ENCODE results near the gene FMN1. TPM values are rescaled to one million over a fixed set of nuclear protein-coding genes. Genes with fewer than 3 reads are reported as not detected.

FMN1 gene
- total RNA-seq, 1 experiment from 2014 or later: 4.5 TPM

GRCh38 chr15:32722136-32722535, 472.4 kb downstream of the FMN1 start (continued):
- no peak for TF ChIP-seq E2F4 (CRISPR knock-in tag; IDR thresholded peaks at IDR 0.05; ENCODE audit: borderline replicate concordance, low read depth)
- no peak for TF ChIP-seq NFYB (CRISPR knock-in tag; conservative IDR thresholded peaks at IDR 0.05; ENCODE audit: low read depth)
- no peak for TF ChIP-seq ZNF423 (CRISPR knock-in tag; IDR thresholded peaks at IDR 0.05)
- TF ChIP-seq ZBTB21 (CRISPR knock-in tag; IDR thresholded peaks at IDR 0.05; ENCODE audit: borderline replicate concordance): no peak
- no peak for TF ChIP-seq ZNF425 (CRISPR knock-in tag; conservative IDR thresholded peaks at IDR 0.05)
- TF ChIP-seq CREM (CRISPR knock-in tag; IDR thresholded peaks at IDR 0.05): no peak
- TF ChIP-seq PRDM15 (CRISPR knock-in tag; IDR thresholded peaks at IDR 0.05): no peak

- Mint-ChIP-seq H3K27ac (no peak overlapping the region), H3K36me3 (no peaks in the 10 kb centered on the region), H3K27me3 (ENCODE audit: low read depth) (peaks cover 77% of the 10 kb centered on the region), H3K4me3 (no peak overlapping the region), H3K9me3 (peaks cover 7% of the 10 kb centered on the region), H3K4me1 (peaks cover 19% of the 10 kb centered on the region)
- ChIA-PET CTCF (interaction anchor here (1.2 kb wide), 1 partner anchor 71 kb away, joined by 4 read pairs; no protein-coding TSS in a partner anchor), POLR2A (no interaction called here)
- DNase-seq (ENCODE audit: low spot score): no peak
- ATAC-seq: no peak
- TF ChIP-seq ATF6 (CRISPR knock-in tag; IDR thresholded peaks at IDR 0.05) (no peak), ZNF219 (CRISPR knock-in tag; IDR thresholded peaks at IDR 0.05; ENCODE audit: borderline replicate concordance) (no peak), CTCF (IDR thresholded peaks at IDR 0.05) (no peak), MAX (CRISPR knock-in tag; IDR thresholded peaks at IDR 0.05) (no peak), SMAD3 (CRISPR knock-in tag; IDR thresholded peaks at IDR 0.05; ENCODE audit: borderline replicate concordance) (no peak), ARID4B (CRISPR knock-in tag; IDR thresholded peaks at IDR 0.05; ENCODE audit: borderline replicate concordance) (no peak), FOXP1 (CRISPR knock-in tag; IDR thresholded peaks at IDR 0.05; ENCODE audit: borderline replicate concordance) (no peak), E2F4 (CRISPR knock-in tag; IDR thresholded peaks at IDR 0.05; ENCODE audit: borderline replicate concordance, low read depth) (no peak), KAT7 (CRISPR knock-in tag; IDR thresholded peaks at IDR 0.05; ENCODE audit: borderline replicate concordance) (no peak), ZNF416 (CRISPR knock-in tag; IDR thresholded peaks at IDR 0.05) (no peak), CREM (CRISPR knock-in tag; IDR thresholded peaks at IDR 0.05) (no peak), ZMAT4 (CRISPR knock-in tag; IDR thresholded peaks at IDR 0.05) (no peak), CBFB (CRISPR knock-in tag; IDR thresholded peaks at IDR 0.05; ENCODE audit: low read depth) (no peak)
These were observed 472.9 kb downstream of the FMN1 start for GRCh38 chr15:32721596-32721995.
